HepG2 (cell line): ENCODE data around the gene AGK.

Experiments
- BRD4 ChIP-seq: sonication (generic); formaldehyde crosslinking; IDR thresholded peaks from 2 replicates; pipeline ENCODE4 v1.4.0; 2020; ENCODE audit warnings: missing genetic modification reagents
- CREB1 ChIP-seq, 2 experiments: fragments of 450-650 bp in 1 of 2; IDR thresholded peaks; 2 replicates each; pipeline ENCODE4 v1.6.1; 2016 to 2017; ENCODE audit warnings: control low read depth in 1 of 2, mild to moderate bottlenecking in 1 of 2, missing compliant biosample characterization in 1 of 2, missing genetic modification characterization in 1 of 2
- DMTF1 ChIP-seq: sonication (generic); formaldehyde crosslinking; IDR thresholded peaks from 2 replicates; pipeline ENCODE4 v1.4.0; 2020; ENCODE audit warnings: mild to moderate bottlenecking, missing genetic modification reagents
- HNF4A ChIP-seq: sonication (generic); formaldehyde crosslinking; IDR thresholded peaks from 2 replicates; pipeline ENCODE4 v1.4.0; 2020; ENCODE audit warnings: missing genetic modification reagents
- NCOA2 ChIP-seq: sonication (generic); formaldehyde crosslinking; IDR thresholded peaks from 2 replicates; pipeline ENCODE4 v1.8.0; 2022; ENCODE audit warnings: inconsistent platforms
- PHB2 ChIP-seq: fragments of 450-650 bp; IDR thresholded peaks from 2 replicates; pipeline ENCODE4 v1.6.1; 2018; ENCODE audit not compliant: partially characterized antibody
- POLR2A ChIP-seq, 2 experiments: IDR thresholded peaks; 2 replicates each; pipeline ENCODE4 v1.6.1; 2011; ENCODE audit warnings: low read depth in 2 of 2, low read length in 2 of 2, mild to moderate bottlenecking in 1 of 2, moderate library complexity in 1 of 2; ENCODE audit not compliant: insufficient read depth in 1 of 2
- RAD21 ChIP-seq: fragments of 450-650 bp; formaldehyde crosslinking; IDR thresholded peaks from 2 replicates; pipeline ENCODE4 v1.5.0; 2020; ENCODE audit warnings: mild to moderate bottlenecking
- RAD51 ChIP-seq: fragments of 450-650 bp; IDR thresholded peaks from 2 replicates; pipeline ENCODE4 v1.6.1; 2016; ENCODE audit warnings: borderline replicate concordance
- SIN3A ChIP-seq: IDR thresholded peaks from 2 replicates; pipeline ENCODE4 v1.6.1; 2011; ENCODE audit warnings: low read depth, mild to moderate bottlenecking, control low read depth, low read length, borderline replicate concordance
- SRF ChIP-seq: IDR thresholded peaks from 2 replicates; pipeline ENCODE4 v1.6.1; 2011; ENCODE audit warnings: mild to moderate bottlenecking, low read depth, low read length, moderate library complexity
- TARDBP ChIP-seq: sonication (generic); formaldehyde crosslinking; IDR thresholded peaks from 2 replicates; pipeline ENCODE4 v1.8.0; 2022; ENCODE audit warnings: mild to moderate bottlenecking, missing genetic modification reagents
- TF ChIP-seq, protein P1 (sequence below), 2 experiments: sonication (generic) in 1 of 2; formaldehyde crosslinking in 1 of 2; IDR thresholded peaks; 2 replicates each; pipeline versions ENCODE4 v1.4.0 to v1.6.1; 2016 to 2020; ENCODE audit warnings: borderline replicate concordance in 1 of 2, low read depth in 1 of 2, mild to moderate bottlenecking in 1 of 2, missing genetic modification reagents in 1 of 2

DNA sequence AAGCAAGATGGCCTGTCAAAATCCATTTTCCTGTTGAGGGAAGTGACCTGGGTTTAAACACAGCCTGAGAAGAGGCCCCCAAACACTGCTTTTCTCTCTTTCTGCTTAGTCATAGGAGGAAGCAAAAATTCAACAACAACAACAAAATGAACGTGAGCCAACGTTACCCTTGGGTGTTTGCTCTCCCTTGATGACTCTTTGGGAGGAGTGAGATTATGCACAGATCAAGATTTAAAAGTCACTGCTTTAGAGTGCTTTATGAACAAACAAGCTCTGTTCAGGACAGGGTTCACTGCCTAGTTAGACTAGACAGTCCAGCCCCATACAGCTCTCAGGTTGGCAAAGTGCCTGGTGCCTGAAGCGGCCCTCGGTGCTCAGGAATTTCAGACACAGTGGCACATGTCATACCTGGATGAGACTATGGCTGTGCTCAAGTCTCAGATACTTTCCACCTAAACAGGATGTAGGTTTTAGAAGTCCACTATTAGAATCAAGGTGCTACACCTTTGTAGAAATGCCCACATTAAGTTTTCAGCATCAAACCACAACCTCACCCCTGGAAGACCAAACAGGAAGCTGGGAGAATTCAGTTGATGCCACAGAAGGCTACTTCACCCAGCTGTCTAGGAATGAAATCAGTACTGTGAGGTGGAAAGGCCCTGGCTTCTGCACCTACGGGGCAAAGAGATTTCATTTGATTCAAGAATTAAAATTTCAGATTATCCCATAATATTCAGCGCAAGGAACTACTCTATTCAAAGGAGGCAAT lies 112.1 kb downstream of the AGK start:
- TF ChIP-seq POLR2A (IDR thresholded peaks at IDR 0.05; ENCODE audit: insufficient read depth in 1 of 2, low read depth in 2 of 2, low read length in 2 of 2): no peak
- TF ChIP-seq TARDBP (CRISPR knock-in tag): no peak
- no peak for TF ChIP-seq SIN3A
- TF ChIP-seq PHB2: no peak
- no peak for TF ChIP-seq RAD51
- TF ChIP-seq, protein P1, sequence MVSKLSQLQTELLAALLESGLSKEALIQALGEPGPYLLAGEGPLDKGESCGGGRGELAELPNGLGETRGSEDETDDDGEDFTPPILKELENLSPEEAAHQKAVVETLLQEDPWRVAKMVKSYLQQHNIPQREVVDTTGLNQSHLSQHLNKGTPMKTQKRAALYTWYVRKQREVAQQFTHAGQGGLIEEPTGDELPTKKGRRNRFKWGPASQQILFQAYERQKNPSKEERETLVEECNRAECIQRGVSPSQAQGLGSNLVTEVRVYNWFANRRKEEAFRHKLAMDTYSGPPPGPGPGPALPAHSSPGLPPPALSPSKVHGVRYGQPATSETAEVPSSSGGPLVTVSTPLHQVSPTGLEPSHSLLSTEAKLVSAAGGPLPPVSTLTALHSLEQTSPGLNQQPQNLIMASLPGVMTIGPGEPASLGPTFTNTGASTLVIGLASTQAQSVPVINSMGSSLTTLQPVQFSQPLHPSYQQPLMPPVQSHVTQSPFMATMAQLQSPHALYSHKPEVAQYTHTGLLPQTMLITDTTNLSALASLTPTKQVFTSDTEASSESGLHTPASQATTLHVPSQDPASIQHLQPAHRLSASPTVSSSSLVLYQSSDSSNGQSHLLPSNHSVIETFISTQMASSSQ (IDR thresholded peaks at IDR 0.05; ENCODE audit: low read depth): no peak
- TF ChIP-seq, protein P1 (CRISPR knock-in tag; IDR thresholded peaks at IDR 0.05; ENCODE audit: borderline replicate concordance): no peak
- TF ChIP-seq SRF: no peak
- no peak for TF ChIP-seq DMTF1
- no peak for TF ChIP-seq NCOA2 (CRISPR knock-in tag)
- TF ChIP-seq RAD21: no peak
- TF ChIP-seq HNF4A: no peak
- no peak for TF ChIP-seq CREB1 (IDR thresholded peaks at IDR 0.05)
- TF ChIP-seq CREB1 (CRISPR knock-in tag; IDR thresholded peaks at IDR 0.05): no peak
- no peak for TF ChIP-seq BRD4 (CRISPR knock-in tag)
